Measurements from ENCODE around the gene SPDYE1.

SPDYE1 gene

GRCh38 chr7:44048031-44048795 is 50.5 kb downstream of the SPDYE1 start:
- H3K4me3 ChIP-seq (ENCODE audit: low read depth, low read length) = no peak overlapping the region
- TF ChIP-seq CTCF (IDR thresholded peaks at IDR 0.05; ENCODE audit: low read depth, low read length) = no peak
- in situ Hi-C loops (cut with HindIII; ENCODE audit: low sequenced_read_pairs) = no loop called here
- no peak for DNase-seq (ENCODE audit: low read depth, low spot score)

- in situ Hi-C loops (cut with HindIII; ENCODE audit: low sequenced_read_pairs) = no loop called here
- no peak for TF ChIP-seq CTCF (IDR thresholded peaks at IDR 0.05; ENCODE audit: low read depth, low read length)
- no peak for DNase-seq (ENCODE audit: low read depth, low spot score)
- no peak overlapping the region for H3K4me3 ChIP-seq (ENCODE audit: low read depth, low read length)
These were observed 52.6 kb downstream of the SPDYE1 start for GRCh38 chr7:44050121-44050914.

GRCh38 chr7:44050915-44051560 is 53.3 kb downstream of the SPDYE1 start:
- no peak overlapping the region for H3K4me3 ChIP-seq (ENCODE audit: low read depth, low read length)
- in situ Hi-C loops (cut with HindIII; ENCODE audit: low sequenced_read_pairs) = no loop called here
- no peak for TF ChIP-seq CTCF (IDR thresholded peaks at IDR 0.05; ENCODE audit: low read depth, low read length)
- DNase-seq (ENCODE audit: low read depth, low spot score) = no peak

- DNase-seq (ENCODE audit: low read depth, low spot score) = no peak
These were observed 54.0 kb downstream of the SPDYE1 start for GRCh38 chr7:44051611-44052220.

GRCh38 chr7:44052771-44053365 is 55.2 kb downstream of the SPDYE1 start:
- DNase-seq (ENCODE audit: low read depth, low spot score) = no peak
- TF ChIP-seq CTCF (IDR thresholded peaks at IDR 0.05; ENCODE audit: low read depth, low read length) = no peak
- in situ Hi-C loops (cut with HindIII; ENCODE audit: low sequenced_read_pairs) = no loop called here
- H3K4me3 ChIP-seq (ENCODE audit: low read depth, low read length) = no peak overlapping the region

More at GRCh38 chr7:44051611-44052220, 54.0 kb downstream of the SPDYE1 start:
- TF ChIP-seq CTCF (IDR thresholded peaks at IDR 0.05; ENCODE audit: low read depth, low read length) = no peak
- no peak overlapping the region for H3K4me3 ChIP-seq (ENCODE audit: low read depth, low read length)
- in situ Hi-C loops (cut with HindIII; ENCODE audit: low sequenced_read_pairs) = no loop called here

- H3K4me3 ChIP-seq (ENCODE audit: low read depth, low read length) = no peak overlapping the region
- DNase-seq (ENCODE audit: low read depth, low spot score) = no peak
- TF ChIP-seq CTCF (IDR thresholded peaks at IDR 0.05; ENCODE audit: low read depth, low read length) = no peak
- in situ Hi-C loops (cut with HindIII; ENCODE audit: low sequenced_read_pairs) = no loop called here
These were observed 59.0 kb downstream of the SPDYE1 start for GRCh38 chr7:44056681-44057080.
